22Rv1 (cell line): Measurements from ENCODE around the gene CBLC.

Experiments
- H3K27ac ChIP-seq: fragments of 450-650 bp; 2 replicates; pipeline ENCODE4 v1.5.1; 2017
- CTCF ChIP-seq: fragments of 450-650 bp; IDR thresholded peaks from 2 replicates; pipeline ENCODE4 v1.5.1; 2017; ENCODE audit warnings: mild to moderate bottlenecking
- ZFX ChIP-seq: fragments of 450-650 bp; IDR thresholded peaks from 2 replicates; pipeline ENCODE4 v1.6.1; 2017; ENCODE audit warnings: antibody characterized with exemption, borderline replicate concordance

Gene CBLC

GRCh38 chr19:44777715-44778347 is at the start of gene CBLC:
Gene CBLC (plus strand): TSS chr19:44777890. CDS start chr19:44777932, 42 bp downstream.
- peak; percentile 70 for TF ChIP-seq CTCF
- no peak for TF ChIP-seq ZFX
- H3K27ac ChIP-seq: peak within 1 kb of the TSS; percentile 58

GRCh38 chr19:44728178-44728577 is 49.5 kb upstream of the CBLC start:
- 0 out of 2 replicates have a peak overlapping the region, but pooled peaks have one; percentile 4 for H3K27ac ChIP-seq
- no peak for TF ChIP-seq CTCF
- no peak for TF ChIP-seq ZFX

- no peak for TF ChIP-seq ZFX
- TF ChIP-seq CTCF: no peak
- H3K27ac ChIP-seq: no peak overlapping the region
Measured at GRCh38 chr19:44729516-44730033, 48.1 kb upstream of the CBLC start.

GRCh38 chr19:44731081-44731480 is 46.6 kb upstream of the CBLC start:
- TF ChIP-seq ZFX: no peak

GRCh38 chr19:44731622-44732021 is 46.1 kb upstream of the CBLC start:
- TF ChIP-seq CTCF: no peak
- TF ChIP-seq ZFX: no peak
- no peak overlapping the region for H3K27ac ChIP-seq

More at GRCh38 chr19:44731081-44731480, 46.6 kb upstream of the CBLC start:
- H3K27ac ChIP-seq: no peak overlapping the region

GRCh38 chr19:44732235-44733014 is 45.3 kb upstream of the CBLC start:
- TF ChIP-seq ZFX (no peak), CTCF (no peak)

GRCh38 chr19:44734357-44734756 is 43.3 kb upstream of the CBLC start:
- no peak for TF ChIP-seq ZFX
- TF ChIP-seq CTCF: no peak
- H3K27ac ChIP-seq: no peak overlapping the region; the same call in 1 of the 2 replicates

More at GRCh38 chr19:44732235-44733014, 45.3 kb upstream of the CBLC start:
- H3K27ac ChIP-seq: no peak overlapping the region
